ENCODE measurements around the gene FAM78A. TPM values are rescaled to one million over a fixed set of nuclear protein-coding genes. Genes with fewer than 3 reads are reported as not detected.

FAM78A gene
- polyA plus RNA-seq, 3 donors, result 6.4 to 40.6 (median 7.2) TPM

DNA sequence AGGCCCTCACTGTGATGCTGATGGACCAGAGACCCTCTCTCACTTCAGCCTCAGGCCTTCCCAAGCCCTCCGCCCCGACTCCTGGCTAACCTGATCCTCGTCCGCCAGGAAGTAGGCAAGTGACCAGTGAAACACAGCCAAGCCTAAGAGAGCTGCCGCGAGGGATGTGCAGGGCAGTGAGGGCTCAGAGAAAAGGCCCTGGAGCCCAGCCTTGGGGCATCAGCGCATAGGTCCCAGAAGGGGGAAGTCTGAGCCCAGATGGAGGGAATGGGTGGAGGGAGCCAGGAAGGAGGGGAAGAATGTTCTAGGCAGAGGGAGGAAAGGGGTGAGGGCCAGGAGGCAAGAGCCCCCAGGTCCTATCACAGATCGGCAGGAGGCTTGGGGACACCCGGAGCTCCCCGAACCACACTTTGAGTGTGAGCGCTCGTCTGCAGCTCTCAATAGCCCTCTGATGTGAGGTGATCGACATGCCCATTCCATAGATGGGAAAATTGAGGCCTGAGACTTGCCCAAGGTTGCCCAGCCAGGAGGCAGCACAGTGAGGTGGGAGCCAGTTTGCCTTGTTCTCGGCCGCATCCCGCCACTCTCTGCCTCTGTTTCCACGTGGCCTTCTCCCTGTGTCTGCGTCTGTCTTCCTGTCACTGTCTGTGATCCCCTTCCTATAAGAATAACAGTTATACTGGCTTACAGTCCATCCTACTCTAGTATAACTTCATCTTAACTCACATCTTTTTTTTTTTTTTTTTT is 33.4 kb upstream of the FAM78A start:
- Histone ChIP-seq H3K4me3 (replicated peaks in 1 of 3; ENCODE audit: low read depth in 2 of 3, low read length in 3 of 3) (no peak overlapping the region), H3K4me2 (replicated peaks; ENCODE audit: extremely low read depth, low read length, poor library complexity, severe bottlenecking) (no peak overlapping the region), H3K27me3 (ENCODE audit: control insufficient read depth in 2 of 2, insufficient read depth in 2 of 2, low read length in 2 of 2) (peaks cover 0 to 5% of the 10 kb centered on the region in 2 donors), H4K20me1 (ENCODE audit: insufficient read depth, low read length) (no peaks in the 10 kb centered on the region), H2AFZ (ENCODE audit: insufficient read depth, low read depth, low read length, poor library complexity, severe bottlenecking) (no peak overlapping the region), H3K9ac (ENCODE audit: insufficient read depth, low read length, poor library complexity, severe bottlenecking) (no peak overlapping the region), H3K36me3 (replicated peaks in 1 of 2; ENCODE audit: control insufficient read depth in 1 of 2, insufficient read depth in 2 of 2, low read length in 2 of 2) (no peaks in the 10 kb centered on the region), H3K9me3 (replicated peaks in 1 of 2; ENCODE audit: control insufficient read depth in 1 of 2, insufficient read depth in 1 of 2, low read length in 2 of 2) (no peaks in the 10 kb centered on the region), H3K4me1 (ENCODE audit: control insufficient read depth in 1 of 2, insufficient read depth in 2 of 2, low read length in 2 of 2) (peaks cover 3 to 7% of the 10 kb centered on the region in 2 donors), H3K79me2 (ENCODE audit: insufficient read depth, low read length) (no peaks in the 10 kb centered on the region), H3K27ac (ENCODE audit: low read depth in 1 of 2, low read length in 2 of 2) (no peak overlapping the region)
- Mint-ChIP-seq H3K36me3 (no peaks in the 10 kb centered on the region), H3K9me3 (peaks cover 0 to 4% (median 0%) of the 10 kb centered on the region in 7 donors), H3K27me3 (ENCODE audit: low read depth in 3 of 3) (peaks cover 2 to 12% (median 7%) of the 10 kb centered on the region in 3 donors), H3K27ac (no peak overlapping the region), H3K4me1 (peaks cover 10% of the 10 kb centered on the region), H3K4me3 (no peak overlapping the region)
- no peak for DNase-seq
- TF ChIP-seq CTCF (IDR thresholded peaks at IDR 0.05), result no peak
- WGBS (ENCODE audit: insufficient coverage), result 93% methylated on average over 16 of the region's 18 CpGs
- intact Hi-C loops (cut with micrococcal nuclease), result no loop called here

DNA sequence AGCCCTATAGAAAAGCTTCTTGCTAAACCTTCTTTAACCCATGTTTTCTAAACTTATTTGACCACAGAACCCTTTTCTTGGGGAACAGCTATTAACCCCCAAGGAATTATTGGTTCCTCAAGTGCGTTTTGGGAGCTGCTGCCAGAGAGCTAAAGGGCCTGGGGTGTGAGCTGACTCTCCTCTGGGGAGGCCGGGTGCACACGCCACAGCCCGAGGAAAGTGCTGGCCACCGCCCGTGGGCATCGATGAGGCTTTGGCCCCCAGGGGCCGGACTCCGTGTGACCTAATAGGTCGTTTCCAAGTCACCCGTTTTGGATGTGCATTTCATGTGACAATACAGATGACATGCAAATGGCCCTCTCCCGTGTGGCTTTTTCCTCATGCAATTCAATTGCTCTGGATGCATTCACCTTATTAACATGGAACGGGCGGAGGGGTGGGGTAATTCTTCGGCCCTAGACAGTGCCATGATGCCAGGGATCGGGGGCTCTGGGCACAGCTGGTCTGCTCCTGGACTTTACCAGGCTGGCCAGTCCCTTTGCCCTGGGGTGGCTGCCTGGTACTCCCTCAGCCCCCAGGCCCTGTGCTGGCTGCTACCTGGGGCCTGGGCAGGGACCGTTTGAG is 32.7 kb upstream of the FAM78A start:
- no peak overlapping the region for H3K27ac Mint-ChIP-seq
- intact Hi-C loops (cut with micrococcal nuclease), result no loop called here
- no peak for DNase-seq
- no peak overlapping the region for H3K27ac ChIP-seq (ENCODE audit: low read depth in 1 of 2, low read length in 2 of 2)
- peaks cover 3 to 7% of the 10 kb centered on the region in 2 donors for H3K4me1 ChIP-seq (ENCODE audit: control insufficient read depth in 1 of 2, insufficient read depth in 2 of 2, low read length in 2 of 2)
- no peaks in the 10 kb centered on the region for H3K36me3 Mint-ChIP-seq
- peaks cover 10% of the 10 kb centered on the region for H3K4me1 Mint-ChIP-seq
- no peaks in the 10 kb centered on the region for H3K9me3 ChIP-seq (replicated peaks in 1 of 2; ENCODE audit: control insufficient read depth in 1 of 2, insufficient read depth in 1 of 2, low read length in 2 of 2)
- H3K9ac ChIP-seq (ENCODE audit: insufficient read depth, low read length, poor library complexity, severe bottlenecking), result no peak overlapping the region
- peaks cover 0 to 5% of the 10 kb centered on the region in 2 donors for H3K27me3 ChIP-seq (ENCODE audit: control insufficient read depth in 2 of 2, insufficient read depth in 2 of 2, low read length in 2 of 2)
- H3K4me3 Mint-ChIP-seq, result no peak overlapping the region
- no peak for TF ChIP-seq CTCF (IDR thresholded peaks at IDR 0.05)
- H2AFZ ChIP-seq (ENCODE audit: insufficient read depth, low read depth, low read length, poor library complexity, severe bottlenecking), result no peak overlapping the region
- peaks cover 0 to 4% (median 0%) of the 10 kb centered on the region in 7 donors for H3K9me3 Mint-ChIP-seq
- peaks cover 2 to 12% (median 6%) of the 10 kb centered on the region in 3 donors for H3K27me3 Mint-ChIP-seq (ENCODE audit: low read depth in 3 of 3)
- WGBS (ENCODE audit: insufficient coverage), result 93% methylated on average over 17 of the region's 17 CpGs
- no peak overlapping the region for H3K4me3 ChIP-seq (replicated peaks in 1 of 3; ENCODE audit: low read depth in 2 of 3, low read length in 3 of 3)
- H4K20me1 ChIP-seq (ENCODE audit: insufficient read depth, low read length), result no peaks in the 10 kb centered on the region
- H3K36me3 ChIP-seq (replicated peaks in 1 of 2; ENCODE audit: control insufficient read depth in 1 of 2, insufficient read depth in 2 of 2, low read length in 2 of 2), result no peaks in the 10 kb centered on the region
- H3K79me2 ChIP-seq (ENCODE audit: insufficient read depth, low read length), result no peaks in the 10 kb centered on the region
- H3K4me2 ChIP-seq (replicated peaks; ENCODE audit: extremely low read depth, low read length, poor library complexity, severe bottlenecking), result no peak overlapping the region
